NCI-H748 (cell line): Measurements from ENCODE around the gene OR4K13.

ENCODE experiments used
- DNase-seq: peaks from one replicate; lab custom pipeline; 2025; ENCODE audit not compliant: unreplicated experiment; lab: John Stamatoyannopoulos, UW

Gene OR4K13, protein sequence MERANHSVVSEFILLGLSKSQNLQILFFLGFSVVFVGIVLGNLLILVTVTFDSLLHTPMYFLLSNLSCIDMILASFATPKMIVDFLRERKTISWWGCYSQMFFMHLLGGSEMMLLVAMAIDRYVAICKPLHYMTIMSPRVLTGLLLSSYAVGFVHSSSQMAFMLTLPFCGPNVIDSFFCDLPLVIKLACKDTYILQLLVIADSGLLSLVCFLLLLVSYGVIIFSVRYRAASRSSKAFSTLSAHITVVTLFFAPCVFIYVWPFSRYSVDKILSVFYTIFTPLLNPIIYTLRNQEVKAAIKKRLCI

DNA sequence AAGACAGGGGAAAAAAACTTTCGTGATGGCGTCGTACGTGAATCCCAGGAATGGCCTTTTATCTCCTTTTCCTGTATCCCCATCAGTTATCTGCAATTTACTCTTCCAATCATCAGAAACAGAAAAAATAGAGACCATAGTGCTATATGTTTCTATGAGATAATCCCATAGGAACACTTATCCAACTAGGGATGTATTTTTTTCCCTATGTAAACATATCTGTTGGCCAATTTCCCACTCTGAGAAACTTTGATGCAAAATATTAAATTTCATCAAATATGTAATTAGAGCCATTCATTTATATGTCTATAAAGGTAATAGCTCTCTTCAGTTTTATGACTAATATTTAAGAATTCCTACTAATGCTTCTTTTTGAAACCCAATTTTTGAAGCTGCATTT, at the start of gene OR4K13:
Gene OR4K13, minus strand, starts transcription at position 101 of the 400 bp plus-strand sequence. CDS start 1,280 bp downstream, outside the sequence.
- no peak for DNase-seq

GRCh38 chr14:20059745-20060144, 23.9 kb upstream of the OR4K13 start, which contains the start of gene OR4L1:
TSS of gene OR4L1 (plus strand) at chr14:20060045. CDS start at chr14:20060045, 0 bp downstream.
- no peak for DNase-seq

GRCh38 chr14:20048202-20048601, 12.4 kb upstream of the OR4K13 start:
- DNase-seq = no peak

GRCh38 chr14:20044243-20044642, 8.4 kb upstream of the OR4K13 start:
- DNase-seq = no peak

DNA sequence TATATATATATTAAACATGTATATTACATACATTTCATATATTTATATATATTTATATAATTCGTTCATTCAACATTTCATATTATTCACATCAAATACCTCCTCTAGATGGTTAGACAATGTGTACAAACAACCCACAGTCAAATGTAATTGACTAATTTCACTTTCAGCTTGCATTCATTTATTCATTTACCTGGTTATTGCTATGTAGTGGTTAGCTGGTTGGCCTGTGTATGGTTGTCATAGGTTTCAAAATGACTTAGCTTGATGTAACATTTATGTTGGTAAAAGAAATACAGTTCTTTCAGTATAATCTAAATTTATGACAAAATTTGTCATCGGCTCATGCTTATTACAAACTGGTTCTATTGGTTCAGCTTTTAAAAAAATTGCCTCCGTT, 389 bp downstream of the OR4K13 start:
- no peak for DNase-seq

DNA sequence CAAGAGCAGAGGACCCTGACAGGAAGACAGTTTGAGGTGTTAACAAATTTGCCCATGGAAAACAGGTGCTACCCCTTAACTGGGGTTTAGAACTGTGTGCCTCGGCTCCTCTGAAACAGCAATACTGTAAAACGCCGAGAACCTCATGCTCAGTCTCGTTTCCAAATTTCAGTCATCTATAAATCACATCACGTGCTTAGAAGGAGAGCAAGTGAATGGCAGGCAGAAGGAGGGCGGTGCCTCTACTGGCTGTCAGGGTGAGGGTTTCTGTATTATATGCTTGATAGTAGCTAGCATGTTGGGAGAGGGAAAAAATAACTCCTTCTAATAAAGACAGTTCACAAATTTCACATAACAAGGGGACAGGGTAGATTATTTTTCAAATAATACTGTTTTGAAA, 4.8 kb downstream of the OR4K13 start:
- no peak for DNase-seq

DNA sequence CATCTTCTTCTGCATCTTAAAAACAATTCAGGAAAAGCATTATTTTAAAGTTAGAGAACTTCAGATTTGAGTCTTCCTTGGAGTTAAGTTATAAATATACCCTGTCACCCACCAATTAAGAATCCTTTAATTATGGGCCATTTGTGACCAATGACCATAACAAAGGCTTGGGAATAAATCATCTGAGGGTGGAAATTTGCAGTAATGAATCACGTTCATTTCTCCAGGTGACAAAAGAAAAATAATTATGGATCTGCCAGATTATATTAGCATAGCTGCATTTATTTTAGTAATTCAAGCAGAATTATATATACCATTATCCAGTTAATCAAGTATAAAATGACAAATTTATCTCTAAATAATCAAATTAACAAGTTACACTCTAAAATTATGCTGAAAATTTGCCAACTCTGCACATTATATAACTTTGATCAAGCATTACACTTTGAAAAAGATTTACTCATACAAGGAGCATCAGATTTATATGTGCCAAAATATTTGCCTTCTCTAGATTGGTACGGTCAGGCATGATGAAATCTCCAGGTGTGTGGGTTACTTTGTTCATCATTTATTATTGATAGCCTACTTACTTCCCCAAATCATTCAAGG, 16.5 kb downstream of the OR4K13 start, which contains the start of gene OR4K14:
Gene OR4K14, minus strand, starts transcription at position 51 of the 609 bp plus-strand sequence. CDS start 4,114 bp downstream, outside the sequence.
- DNase-seq = no peak

DNA sequence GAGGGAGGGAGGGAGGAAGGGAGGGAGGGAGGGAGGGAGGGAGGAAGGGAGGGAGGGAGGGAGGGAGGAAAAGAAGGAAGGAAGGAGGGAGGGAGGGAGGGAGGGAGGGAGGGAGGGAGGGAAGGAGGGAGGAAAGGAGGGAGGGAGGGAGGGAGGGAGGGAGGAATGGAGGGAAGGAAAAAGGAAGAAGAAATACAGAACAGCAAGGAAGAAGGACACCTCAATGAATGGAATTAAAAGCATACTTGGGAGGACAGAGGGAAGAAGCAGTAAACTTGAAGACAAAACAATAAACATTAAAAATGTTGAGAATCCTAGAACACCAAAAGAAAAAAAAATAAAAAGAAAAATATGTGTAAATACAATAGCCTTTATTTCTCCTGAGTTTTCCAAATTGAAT, 27.7 kb downstream of the OR4K13 start:
- DNase-seq = no peak

GRCh38 chr14:20002319-20002718, 33.5 kb downstream of the OR4K13 start:
- DNase-seq = no peak

DNA sequence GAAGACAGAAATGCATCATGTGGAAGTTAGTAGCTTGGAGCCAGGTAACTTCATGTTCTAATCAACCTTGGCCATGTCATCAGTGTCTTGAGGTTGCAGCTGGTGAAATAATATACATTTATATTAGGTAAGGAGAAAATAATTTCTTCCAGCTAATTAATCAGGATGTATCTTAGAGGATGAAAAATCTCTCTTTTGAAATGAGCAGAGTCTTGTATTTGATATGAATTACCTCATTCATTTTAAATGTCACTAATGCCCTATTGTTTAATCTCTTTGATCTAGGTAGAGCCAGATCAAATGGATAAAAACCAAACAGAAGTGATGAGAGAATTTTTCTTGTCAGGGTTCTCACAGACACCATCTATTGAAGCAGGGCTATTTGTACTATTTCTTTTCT, 34.0 kb downstream of the OR4K13 start, which contains the start of gene OR4Q2:
Gene OR4Q2, plus strand, starts transcription at position 301 of the 400 bp plus-strand sequence.
- DNase-seq = no peak

- no peak for DNase-seq
Measured at GRCh38 chr14:19993438-19993837, 42.4 kb downstream of the OR4K13 start.
